Endometrium (tissue), 2 donors: ENCODE results near the gene LIN7A.
"Not testable (repeated sequence)": the region's sequence is repeated elsewhere in the genome, so short reads cannot be mapped to it uniquely, and the experiment has no call there.

Source experiments
- FAIRE-seq: peaks from 2 replicates; lab custom pipeline; 2012; peaks lifted over from hg19 to GRCh38; lab: Jason Lieb, UNC
- donor health status: control.
- donor health status: control.

LIN7A gene

GRCh38 chr12:80807640-80808288, 130.0 kb downstream of the LIN7A start:
- no peak for FAIRE-seq

- no peak for FAIRE-seq
Observed at GRCh38 chr12:80805106-80805505, 132.6 kb downstream of the LIN7A start.

DNA sequence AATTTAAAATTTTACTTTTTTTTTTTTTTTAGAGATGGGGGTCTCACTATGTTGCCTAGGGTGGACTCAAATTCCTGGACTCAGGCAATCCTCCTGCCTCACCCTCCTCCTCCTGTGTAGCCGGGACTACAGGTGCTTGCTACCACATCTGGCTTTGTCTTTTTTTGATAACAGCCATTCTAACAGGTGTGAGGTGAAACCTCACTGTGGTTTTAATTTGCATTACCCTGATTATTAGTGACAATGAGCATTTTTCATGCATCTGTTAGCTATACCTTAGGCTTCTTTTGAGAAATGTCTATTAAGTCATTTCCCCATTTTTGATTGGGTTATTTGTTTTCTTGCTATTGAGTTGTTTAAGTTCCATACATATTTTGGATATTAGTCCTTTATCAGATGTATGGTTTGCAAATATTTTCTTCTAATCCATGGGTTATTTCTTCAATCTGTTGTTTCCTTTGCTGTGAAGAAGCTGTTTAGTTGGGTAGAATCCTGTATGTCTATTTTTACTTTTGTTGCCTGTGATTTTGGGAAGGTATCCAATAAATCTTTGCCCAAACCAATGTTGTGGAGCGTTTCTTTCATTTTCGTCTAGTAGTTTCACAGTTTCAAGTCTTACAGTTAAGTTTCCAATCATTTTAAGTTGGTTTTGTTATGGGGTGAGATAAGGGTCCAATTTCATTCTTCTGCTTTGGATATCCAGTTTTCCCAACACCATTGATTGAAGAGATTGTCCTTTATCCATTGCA, 134.9 kb downstream of the LIN7A start:
- no peak for FAIRE-seq

- no peak for FAIRE-seq
Observed at GRCh38 chr12:80798281-80798680, 139.5 kb downstream of the LIN7A start.

- no peak for FAIRE-seq
Observed at GRCh38 chr12:80794551-80794950, 143.2 kb downstream of the LIN7A start.

DNA sequence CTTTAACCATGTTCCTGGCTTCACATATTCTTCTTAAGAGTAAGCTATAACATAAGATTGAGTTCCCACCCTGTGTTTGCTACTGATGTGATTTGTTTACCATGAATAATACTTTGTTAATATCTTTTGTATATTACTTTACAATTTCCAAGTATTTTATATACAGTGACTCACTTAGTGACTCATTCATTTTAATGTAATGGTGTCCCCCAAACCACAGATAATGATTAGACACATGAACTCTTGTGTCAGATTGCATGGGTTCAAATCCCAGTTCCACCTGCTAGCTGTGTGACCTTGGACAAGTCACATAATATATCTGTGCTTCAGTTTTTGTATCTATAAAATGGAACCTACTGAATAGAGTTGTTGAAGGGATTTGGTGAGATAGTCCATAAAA, 144.9 kb downstream of the LIN7A start:
- no peak for FAIRE-seq

DNA sequence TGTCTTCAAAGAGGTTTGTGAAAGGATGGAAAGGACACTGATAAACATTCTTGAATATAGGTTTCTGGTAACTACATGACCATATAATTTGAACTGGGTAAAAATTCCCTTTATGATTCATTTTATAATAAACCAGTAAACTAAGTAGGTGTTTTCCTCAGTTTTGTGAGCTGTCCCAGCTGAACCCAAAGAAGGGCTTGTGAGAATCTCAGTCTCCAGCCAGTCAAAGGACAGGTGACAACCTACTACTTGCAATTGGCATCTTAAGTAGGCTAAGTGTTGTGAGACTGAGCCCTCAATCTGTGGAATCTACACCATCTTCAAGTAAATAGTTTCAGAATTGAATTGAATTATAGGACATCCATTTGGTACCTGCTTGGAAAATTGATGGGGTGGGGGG, 145.9 kb downstream of the LIN7A start:
- no peak for FAIRE-seq

DNA sequence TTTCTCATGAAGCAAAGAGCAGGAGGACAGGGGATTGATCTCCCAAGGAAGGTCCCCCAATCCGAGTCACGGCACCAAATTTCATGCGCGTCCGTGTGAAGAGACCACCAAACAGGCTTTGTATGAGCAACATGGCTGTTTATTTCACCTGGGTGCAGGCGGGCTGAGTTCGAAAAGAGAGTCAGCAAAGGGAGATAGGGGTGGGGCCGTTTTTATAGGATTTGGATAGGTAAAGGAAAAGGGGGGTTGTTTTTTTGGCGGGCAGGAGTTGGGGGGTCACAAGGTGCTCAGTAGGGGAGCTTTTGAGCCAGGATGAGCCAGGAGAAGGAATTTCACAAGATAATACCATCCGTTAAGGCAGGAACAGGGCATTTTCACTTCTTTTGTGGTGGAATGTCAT, 149.3 kb downstream of the LIN7A start:
- FAIRE-seq = not testable (repeated sequence)

- FAIRE-seq = not testable (repeated sequence)
Observed at GRCh38 chr12:80782963-80783470, 154.7 kb downstream of the LIN7A start.

DNA sequence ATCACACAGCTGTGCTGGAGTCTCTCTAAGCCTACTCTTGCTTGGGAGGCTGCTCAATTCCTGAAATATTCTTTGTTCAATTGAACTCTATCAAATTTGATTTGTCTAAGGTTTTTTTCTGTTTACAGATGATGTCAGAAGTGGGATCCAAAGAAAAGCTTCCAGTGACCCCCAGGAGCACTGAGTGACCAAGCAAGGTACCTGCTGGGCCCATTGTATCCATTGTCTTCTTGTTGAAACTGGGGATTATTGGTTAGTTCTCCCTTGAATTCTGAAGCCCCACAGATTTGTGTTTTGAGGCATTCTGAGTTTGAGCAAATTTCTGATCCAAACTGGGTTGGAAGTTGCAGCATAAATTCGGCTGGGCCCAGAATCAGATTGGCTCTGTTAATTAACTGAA, 156.4 kb downstream of the LIN7A start:
- FAIRE-seq = no peak

DNA sequence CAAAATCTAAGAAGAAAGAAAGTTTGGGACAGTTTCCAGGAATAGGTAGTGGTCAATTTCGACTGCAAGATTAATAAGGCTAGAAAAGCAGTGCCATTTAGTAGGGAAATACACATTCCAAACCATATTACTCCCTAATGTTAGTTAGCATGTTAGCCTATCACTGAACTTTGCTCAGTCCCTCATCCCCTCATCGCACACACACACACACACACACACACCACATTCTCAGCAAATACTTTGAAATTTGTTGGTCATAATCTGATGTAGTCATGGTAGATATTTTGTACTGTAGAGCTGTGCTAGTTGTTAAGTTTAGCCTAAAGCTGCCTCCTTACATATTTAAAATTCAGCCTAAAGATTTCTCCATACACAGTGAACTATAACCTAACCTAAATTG, 157.0 kb downstream of the LIN7A start:
- FAIRE-seq = no peak

- FAIRE-seq = no peak
Observed at GRCh38 chr12:80778005-80778541, 159.7 kb downstream of the LIN7A start.

DNA sequence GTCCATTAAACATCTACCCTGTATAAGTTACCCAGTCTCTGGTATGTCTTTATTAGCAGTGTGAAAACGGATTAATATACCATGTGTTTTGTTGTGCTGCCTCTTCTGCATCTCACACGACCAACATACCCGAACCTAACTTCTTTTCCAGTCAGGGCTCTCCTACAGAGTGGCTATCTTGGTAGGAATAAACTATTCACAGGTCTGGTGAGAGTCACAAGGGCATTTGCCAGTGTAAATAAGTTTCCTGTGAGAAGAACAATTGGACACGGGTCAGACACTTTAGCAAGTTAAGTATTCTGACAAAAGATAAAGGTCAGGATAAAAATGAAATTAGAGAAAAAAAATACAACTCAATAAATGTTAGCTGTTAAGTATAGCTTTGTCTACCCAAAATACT, 160.1 kb downstream of the LIN7A start:
- no peak for FAIRE-seq

- FAIRE-seq = no peak
Observed at GRCh38 chr12:80776706-80777105, 161.0 kb downstream of the LIN7A start.

DNA sequence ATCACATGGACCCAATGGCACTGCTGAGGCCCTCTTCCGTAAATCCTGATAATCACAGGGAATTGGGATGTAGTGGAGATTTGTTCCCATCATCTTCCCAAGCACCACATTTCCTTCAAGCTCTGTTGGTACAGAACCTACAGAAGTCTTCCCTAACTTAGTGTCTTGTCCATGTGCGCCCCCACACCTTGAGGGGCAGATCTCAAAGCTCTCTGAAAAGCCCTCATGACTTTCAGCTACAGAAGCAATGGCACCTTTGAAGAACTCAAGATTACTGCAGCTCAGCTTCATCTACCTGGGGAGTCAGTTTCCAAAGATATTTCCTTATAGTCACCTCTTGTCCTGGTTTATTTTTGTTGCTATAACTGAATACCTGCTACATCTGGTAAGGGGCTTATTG, 166.8 kb downstream of the LIN7A start:
- no peak for FAIRE-seq

- FAIRE-seq = no peak
Observed at GRCh38 chr12:80769553-80770140, 168.1 kb downstream of the LIN7A start.

DNA sequence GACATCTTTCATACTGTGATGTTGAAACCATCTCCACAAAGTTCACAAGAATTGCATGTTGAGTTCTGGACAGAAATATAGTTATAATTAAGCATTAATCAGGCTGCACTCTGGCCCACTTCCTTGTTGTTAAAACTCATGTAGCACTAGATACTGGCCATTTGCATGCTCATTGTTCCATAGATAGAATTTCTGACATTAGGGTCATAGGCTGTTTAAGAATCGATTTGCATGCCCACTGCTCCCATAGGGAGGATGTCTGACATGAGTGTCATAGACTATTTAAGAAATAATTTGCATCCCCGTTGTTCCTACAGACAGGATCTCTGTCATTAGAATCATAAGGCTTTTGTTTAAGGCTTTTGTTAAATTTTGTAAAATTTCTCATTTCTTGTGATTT, 170.8 kb downstream of the LIN7A start:
- no peak for FAIRE-seq

GRCh38 chr12:80766210-80766609, 171.5 kb downstream of the LIN7A start:
- FAIRE-seq = no peak

- FAIRE-seq = peak; percentile 94
Observed at GRCh38 chr12:80763874-80764273, 173.9 kb downstream of the LIN7A start.

DNA sequence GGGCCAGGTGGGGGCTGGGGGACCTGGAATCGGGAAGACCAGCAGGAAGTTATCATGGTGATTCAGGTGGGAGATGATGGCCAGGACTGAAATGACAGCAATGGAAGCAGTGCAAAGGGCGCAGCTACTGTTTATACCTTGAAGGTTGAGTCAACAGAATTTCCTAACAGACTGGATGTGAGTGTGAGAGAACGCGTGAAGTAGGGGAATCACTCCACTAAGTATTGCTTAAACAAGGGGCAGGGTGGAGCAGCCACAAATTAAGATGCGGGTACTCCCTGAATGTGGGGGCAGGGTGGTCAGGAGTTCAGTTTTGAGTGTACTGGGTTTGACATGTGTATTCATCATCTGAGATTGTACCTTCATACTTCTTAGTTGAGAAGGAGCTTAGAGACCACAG, 175.9 kb downstream of the LIN7A start:
- no peak for FAIRE-seq

DNA sequence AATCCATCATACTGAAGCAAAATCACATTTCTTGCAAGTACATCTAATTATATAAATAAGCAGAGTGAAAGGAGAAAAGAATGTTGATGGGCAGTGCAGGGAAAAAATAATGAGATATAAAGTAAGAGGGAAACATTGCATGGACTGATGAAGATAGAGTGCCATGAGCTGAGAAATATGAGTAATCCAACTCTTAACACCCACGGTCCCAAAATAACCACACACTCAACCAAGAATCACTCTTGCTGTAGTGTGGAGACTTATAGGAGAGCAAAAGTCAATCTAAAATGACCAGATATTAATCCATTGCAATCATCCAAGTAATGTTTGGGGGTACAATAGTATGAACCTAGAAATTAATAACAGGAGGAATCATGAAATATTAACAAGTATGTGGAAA, 180.9 kb downstream of the LIN7A start:
- no peak for FAIRE-seq

DNA sequence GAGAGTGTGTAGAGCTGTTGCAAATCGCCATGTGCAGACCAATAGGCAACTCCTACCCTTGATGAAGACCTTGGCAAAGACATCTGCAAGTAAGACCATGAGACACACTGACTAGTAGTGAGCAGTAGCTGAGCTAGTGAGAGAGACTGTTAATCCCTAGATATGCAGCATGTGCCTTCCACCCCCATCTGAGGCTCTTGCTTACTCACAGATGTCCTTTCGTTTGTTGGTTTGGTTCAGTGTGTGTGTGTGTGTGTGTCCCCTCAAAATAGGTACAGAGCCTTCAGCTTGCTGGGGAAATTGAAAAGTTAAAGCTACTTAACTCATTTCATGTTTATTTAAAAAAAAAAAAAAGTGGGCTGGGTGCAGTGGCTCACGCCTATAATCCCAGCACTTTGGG, 183.5 kb downstream of the LIN7A start:
- no peak for FAIRE-seq

DNA sequence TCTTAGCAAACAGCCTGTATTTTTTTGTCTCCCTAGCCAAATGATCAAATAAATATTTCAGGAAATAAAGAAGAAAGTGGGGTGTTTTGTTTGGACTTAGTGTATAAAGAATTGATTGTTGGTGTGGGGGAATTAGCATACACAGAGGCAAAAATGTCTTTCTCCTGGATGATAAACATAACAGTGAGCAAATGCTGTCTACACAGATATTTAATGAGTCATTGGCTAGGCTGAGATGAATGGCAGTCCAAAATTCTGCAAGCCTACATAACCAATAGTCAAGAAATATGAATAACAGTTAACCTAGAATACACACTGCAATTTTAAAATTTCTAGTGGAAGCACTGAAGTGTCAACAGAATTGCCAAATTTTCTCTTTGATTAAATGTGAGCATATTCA, 185.3 kb downstream of the LIN7A start:
- no peak for FAIRE-seq
